AG09319 (cell line): ENCODE data around the gene ICE1.
"Not testable (repeated sequence)": the region's sequence is repeated elsewhere in the genome, so short reads cannot be mapped to it uniquely, and the experiment has no call there.

Experiments
- DNase-seq: peaks from one replicate; pipeline ENCODE4 v3.0.0-alpha.2; 2010; ENCODE audit warnings: low read depth; ENCODE audit errors: extremely low read depth
- TF ChIP-seq, protein P1 (sequence below): IDR thresholded peaks from 2 replicates; pipeline ENCODE4 v1.5.1; 2011; ENCODE audit warnings: low read depth, mild to moderate bottlenecking, inconsistent platforms, low read length, moderate library complexity

Gene ICE1

DNA sequence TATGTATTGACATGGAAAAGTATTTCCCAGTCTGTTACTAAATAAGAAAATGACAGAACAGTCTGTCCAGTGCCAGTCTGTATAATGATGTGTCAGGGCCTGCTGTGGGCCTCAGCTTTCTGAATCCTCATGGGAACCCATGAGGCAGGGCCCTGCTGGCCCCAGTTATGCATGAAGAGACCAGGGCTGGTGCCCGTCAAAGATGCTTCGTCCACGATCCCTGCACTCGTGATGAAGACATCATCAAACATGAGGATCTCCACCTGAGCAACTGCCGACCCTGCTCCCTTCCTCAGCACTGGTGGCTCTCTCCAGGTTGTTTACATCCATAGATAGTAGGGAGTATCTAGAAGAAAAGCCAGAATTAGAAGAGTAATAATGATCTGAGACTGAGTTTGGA is 52.5 kb downstream of the ICE1 start:
- DNase-seq = no peak
- TF ChIP-seq, protein P1, sequence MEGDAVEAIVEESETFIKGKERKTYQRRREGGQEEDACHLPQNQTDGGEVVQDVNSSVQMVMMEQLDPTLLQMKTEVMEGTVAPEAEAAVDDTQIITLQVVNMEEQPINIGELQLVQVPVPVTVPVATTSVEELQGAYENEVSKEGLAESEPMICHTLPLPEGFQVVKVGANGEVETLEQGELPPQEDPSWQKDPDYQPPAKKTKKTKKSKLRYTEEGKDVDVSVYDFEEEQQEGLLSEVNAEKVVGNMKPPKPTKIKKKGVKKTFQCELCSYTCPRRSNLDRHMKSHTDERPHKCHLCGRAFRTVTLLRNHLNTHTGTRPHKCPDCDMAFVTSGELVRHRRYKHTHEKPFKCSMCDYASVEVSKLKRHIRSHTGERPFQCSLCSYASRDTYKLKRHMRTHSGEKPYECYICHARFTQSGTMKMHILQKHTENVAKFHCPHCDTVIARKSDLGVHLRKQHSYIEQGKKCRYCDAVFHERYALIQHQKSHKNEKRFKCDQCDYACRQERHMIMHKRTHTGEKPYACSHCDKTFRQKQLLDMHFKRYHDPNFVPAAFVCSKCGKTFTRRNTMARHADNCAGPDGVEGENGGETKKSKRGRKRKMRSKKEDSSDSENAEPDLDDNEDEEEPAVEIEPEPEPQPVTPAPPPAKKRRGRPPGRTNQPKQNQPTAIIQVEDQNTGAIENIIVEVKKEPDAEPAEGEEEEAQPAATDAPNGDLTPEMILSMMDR = no peak

DNA sequence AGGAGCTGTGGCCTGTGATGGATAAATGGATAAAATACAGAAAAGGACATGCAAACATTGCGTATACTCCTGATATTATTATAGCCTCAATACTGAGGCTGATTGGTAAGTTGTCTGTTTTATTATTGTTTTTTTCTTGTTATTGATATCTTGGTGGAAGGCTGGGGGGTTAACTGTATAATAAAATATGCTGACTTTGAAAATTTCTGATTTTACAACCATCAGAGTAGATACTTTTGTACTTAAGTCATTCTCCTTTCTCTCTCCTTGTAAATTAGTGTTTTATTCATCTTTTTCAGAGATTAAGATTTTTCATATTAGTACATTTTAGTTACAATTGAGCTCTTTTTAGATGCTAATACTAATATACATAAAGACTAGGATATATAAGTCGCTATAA is 53.5 kb downstream of the ICE1 start:
- TF ChIP-seq, protein P1 = no peak

DNA sequence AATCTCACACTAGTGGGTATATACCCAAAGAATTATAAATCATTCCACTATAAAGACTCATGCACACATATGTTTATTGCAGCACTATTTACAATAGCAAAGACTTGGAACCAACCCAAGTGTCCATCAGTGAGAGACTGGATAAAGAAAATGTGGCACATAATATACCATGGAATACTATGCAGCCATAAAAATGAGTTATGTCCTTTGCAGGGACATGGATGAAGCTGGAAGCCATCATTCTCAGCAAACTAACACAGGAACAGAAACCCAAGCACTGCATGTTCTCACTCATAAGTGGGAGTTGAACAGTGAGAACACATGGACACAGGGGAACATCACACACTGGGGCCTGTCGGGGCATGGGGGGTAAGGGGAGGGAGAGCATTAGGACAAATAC is 57.1 kb downstream of the ICE1 start:
- DNase-seq = not testable (repeated sequence)

More for the DNA sequence above, 53.5 kb downstream of the ICE1 start:
- no peak for DNase-seq

DNA sequence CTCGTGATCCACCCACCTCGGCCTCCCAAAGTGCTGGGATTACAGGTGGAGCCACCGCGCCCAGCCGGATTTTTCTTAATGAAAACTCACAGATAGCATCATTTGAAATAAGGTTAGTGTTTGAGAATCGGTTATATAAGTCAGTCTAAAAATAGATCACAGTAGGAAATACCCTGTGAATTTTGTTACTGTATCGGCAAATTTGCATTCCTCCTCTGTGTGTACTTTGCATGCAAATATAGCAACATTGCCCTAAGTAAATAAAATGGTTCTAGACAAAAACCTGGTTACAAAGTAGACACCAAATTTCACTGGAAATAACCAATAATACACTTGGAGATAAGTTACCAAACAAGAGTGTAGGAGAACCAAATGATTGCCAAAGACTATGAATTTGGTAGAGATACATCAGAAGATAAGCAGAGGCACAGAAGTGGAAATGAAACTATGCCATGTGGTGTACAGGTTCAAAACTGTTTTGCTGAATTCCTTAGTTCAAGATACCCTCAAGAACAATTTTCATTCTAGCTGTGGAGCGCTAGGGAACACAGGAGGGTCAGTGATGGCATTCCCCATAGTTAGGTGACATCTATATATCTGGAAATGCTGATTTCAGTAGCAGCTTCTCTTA is 58.1 kb downstream of the ICE1 start:
- DNase-seq = no peak
- TF ChIP-seq, protein P1 = no peak

DNA sequence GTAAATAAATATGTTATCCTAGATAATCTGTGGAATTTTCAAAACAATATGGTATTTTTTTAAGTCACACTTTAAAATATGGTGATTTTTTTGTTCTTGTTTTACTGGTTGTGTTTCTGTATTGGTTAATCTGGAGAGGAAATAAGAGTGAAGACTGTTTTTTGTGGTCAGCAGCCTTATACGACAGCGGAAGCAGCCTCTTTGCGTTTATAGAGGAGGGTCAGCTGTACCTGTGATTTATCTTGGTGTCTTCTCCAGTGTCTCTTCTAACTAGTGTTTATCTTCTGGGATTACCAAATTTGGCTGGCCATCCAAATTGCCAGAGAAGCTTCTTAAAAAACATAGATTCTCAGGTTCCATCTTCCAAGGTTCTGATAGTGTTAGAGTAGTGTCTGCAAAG is 58.7 kb downstream of the ICE1 start:
- DNase-seq = no peak

DNA sequence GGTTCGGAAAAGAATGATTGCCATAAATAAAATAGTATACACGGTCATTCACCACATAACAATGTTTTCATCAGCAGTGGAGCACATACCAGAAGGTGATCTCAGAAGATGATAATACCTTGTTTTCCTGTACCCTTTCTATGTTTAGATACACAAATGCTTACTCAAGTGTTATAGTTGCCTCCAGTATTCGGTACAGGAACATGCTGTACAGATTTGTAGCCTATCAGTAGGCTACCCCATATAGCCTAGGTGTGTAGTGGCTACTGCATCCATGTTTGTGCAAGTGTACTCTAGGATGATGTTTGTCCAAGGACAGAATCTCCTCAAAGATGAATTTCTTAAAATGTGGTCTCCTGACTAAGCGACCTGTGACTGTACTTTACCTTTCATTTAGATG is 59.2 kb downstream of the ICE1 start:
- DNase-seq = no peak
- TF ChIP-seq, protein P1 = no peak

More for the DNA sequence above, 58.7 kb downstream of the ICE1 start:
- TF ChIP-seq, protein P1 = no peak

DNA sequence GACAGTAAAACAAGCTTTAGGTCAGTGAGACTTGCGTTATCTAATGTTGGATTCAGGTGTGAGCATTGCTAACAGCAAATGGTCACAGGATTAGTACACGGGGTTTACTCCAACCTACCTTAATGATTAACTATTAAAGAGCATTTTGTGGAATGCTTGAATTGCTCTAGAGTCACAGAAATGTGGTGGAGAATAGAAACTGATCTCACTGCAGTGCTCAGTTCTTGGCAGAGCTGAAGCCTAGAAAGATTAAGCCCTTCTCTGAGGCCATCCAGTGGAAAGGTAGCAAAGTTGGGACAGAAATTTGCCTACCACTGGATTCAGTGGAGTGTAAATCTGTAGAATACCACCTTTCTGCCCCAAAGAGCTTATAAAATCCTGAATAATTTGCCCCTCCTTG is 60.9 kb downstream of the ICE1 start:
- TF ChIP-seq, protein P1 = no peak
- DNase-seq = no peak

DNA sequence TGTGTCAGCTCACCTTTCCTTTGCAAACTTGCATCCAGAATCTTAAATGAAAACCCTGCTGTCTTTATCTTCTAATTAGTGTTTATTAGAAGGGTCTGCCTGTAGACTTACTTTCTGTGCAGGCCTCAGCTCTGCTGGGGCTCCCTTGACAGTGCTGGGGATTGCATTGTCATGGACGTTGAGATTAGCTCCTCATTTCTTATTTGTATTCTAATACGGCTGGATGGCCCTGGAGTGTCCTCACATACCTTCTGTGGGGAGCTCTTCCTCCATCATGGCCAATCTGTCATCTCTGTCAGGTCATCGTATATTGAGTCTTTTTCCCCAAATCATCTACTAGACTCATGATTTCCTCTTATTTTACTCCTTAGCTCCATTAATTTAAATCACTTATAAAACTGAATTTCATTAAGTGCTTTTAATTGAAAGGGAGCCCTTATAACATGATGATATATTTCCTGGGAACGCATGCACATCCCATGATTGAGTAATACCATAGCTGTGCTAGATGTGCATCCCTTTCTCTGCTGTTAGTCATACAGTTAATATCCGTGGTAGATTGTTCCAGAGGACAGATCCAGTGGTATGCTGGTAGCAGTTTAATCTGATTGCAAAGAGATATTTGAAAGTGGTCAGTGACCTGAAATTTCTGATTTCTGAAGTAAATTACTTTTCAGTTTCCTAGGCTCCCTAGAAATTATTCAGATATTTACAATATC is 61.6 kb downstream of the ICE1 start:
- DNase-seq = no peak
- TF ChIP-seq, protein P1 = no peak
